ENCODE results near the gene HIPK4. TPM values are rescaled to one million over a fixed set of nuclear protein-coding genes. Genes with fewer than 3 reads are reported as not detected.
A peak's percentile ranks its signal among the peaks of the same experiment; 100 is the strongest.

HIPK4 gene
- total RNA-seq, 6 experiments from 2014 or later: 0.15 TPM; not detected in 5

GRCh38 chr19:40415768-40416167 lies 25.8 kb upstream of the HIPK4 start:
- no peak for ATAC-seq
- Histone ChIP-seq H3K36me3 (no peaks in the 10 kb centered on the region), H3K27me3 (no peaks in the 10 kb centered on the region), H3K27ac (peak overlapping the region in 2 of 3 donors; percentile 57 to 75), H3K4me1 (no peaks in the 10 kb centered on the region), H3K9me3 (no peaks in the 10 kb centered on the region), H3K4me3 (no peak overlapping the region)
- WGBS (ENCODE audit: insufficient coverage, low coverage, low lambda C conversion rate, missing lambda C conversion rate): 80% methylated on average over 2 of the region's 2 CpGs
- intact Hi-C loops (cut with DNase I): no loop called here
- TF ChIP-seq CTCF (IDR thresholded peaks at IDR 0.05) (no peak), POLR2A (IDR thresholded peaks at IDR 0.05) (no peak)
- DNase-seq: no peak

- DNase-seq (no peak), ATAC-seq (no peak)
- TF ChIP-seq CTCF (IDR thresholded peaks at IDR 0.05): no peak
- TF ChIP-seq POLR2A (IDR thresholded peaks at IDR 0.05): no peak
- Histone ChIP-seq H3K4me1 (no peaks in the 10 kb centered on the region), H3K36me3 (no peaks in the 10 kb centered on the region), H3K27ac (no peak overlapping the region), H3K9me3 (no peaks in the 10 kb centered on the region), H3K4me3 (no peak overlapping the region), H3K27me3 (no peaks in the 10 kb centered on the region)
- 68% methylated on average over 9 of the region's 21 CpGs for WGBS (ENCODE audit: insufficient coverage, low coverage, low lambda C conversion rate, missing lambda C conversion rate)
- intact Hi-C loops (cut with DNase I): no loop called here
These were observed 24.9 kb upstream of the HIPK4 start for GRCh38 chr19:40414542-40415535.

GRCh38 chr19:40413291-40413845 lies 23.4 kb upstream of the HIPK4 start, which contains the start of gene PRX:
Gene PRX (minus strand): TSS chr19:40413378. CDS start chr19:40407932, 5,446 bp downstream.
- Histone ChIP-seq H3K9me3 (no peaks in the 10 kb centered on the region), H3K27me3 (no peaks in the 10 kb centered on the region), H3K4me3 (no peak within 1 kb of the TSS), H3K36me3 (no peaks in the 10 kb centered on the region), H3K27ac (no peak within 1 kb of the TSS), H3K4me1 (no peaks in the 10 kb centered on the region)
- no peak for TF ChIP-seq POLR2A (IDR thresholded peaks at IDR 0.05)
- TF ChIP-seq CTCF (IDR thresholded peaks at IDR 0.05): no peak
- 53% methylated on average over 7 of the region's 18 CpGs for WGBS (ENCODE audit: insufficient coverage, low coverage, low lambda C conversion rate, missing lambda C conversion rate)
- intact Hi-C loops (cut with DNase I): no loop called here
- no peak for ATAC-seq
- DNase-seq: no peak

GRCh38 chr19:40412866-40413265 lies 22.9 kb upstream of the HIPK4 start:
- 37% methylated on average over 2 of the region's 4 CpGs for WGBS (ENCODE audit: insufficient coverage, low coverage, low lambda C conversion rate, missing lambda C conversion rate)
- Histone ChIP-seq H3K36me3 (no peaks in the 10 kb centered on the region), H3K27me3 (no peaks in the 10 kb centered on the region), H3K27ac (no peak overlapping the region), H3K4me3 (no peak overlapping the region), H3K9me3 (no peaks in the 10 kb centered on the region), H3K4me1 (no peaks in the 10 kb centered on the region)
- ATAC-seq: no peak
- TF ChIP-seq POLR2A (IDR thresholded peaks at IDR 0.05): no peak
- TF ChIP-seq CTCF (IDR thresholded peaks at IDR 0.05): no peak
- intact Hi-C loops (cut with DNase I): no loop called here
- no peak for DNase-seq

Measured in right lobe of liver (tissue), 6 donors.